ENCODE measurements around the gene CCDC66.

CCDC66 gene

DNA sequence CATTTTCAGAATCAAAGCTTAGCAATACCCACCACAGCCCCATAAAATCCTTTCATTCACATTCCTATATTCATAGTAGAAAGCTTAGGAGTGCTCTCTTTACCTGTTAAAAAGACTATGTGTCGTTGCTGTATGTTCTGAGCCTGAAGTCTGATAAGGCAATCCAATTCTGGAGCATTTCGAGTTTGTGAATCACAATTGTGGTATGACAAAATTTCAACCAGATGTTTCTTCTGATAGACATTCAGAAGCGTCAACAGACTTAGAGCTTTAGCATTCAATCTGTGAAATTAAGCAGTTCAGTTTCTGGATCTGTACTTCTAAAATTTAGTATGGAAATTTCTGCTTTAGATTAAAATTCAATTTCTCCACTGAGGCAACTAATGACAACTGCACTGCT, 67.8 kb downstream of the CCDC66 start:
- DNase-seq: peak; percentile 58

DNA sequence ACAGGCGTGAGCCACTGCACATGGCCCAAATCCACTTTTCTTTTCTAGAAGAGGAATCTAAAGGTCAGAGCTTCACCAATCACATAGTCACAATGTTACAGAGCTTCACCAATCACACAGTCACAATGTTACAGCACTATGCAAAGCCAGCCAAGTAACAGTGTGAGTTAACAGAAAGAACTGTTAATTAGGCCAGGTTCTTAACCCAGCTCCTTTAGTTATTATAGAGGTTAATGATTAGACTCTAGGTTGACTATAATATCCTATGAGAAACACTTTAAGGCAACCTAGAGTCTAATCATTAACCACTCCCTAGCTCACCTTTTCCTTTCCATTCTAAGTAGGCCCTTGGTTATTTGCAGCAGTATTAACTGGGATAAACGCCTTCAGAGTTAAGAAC, 72.1 kb downstream of the CCDC66 start:
- no peak for DNase-seq

DNA sequence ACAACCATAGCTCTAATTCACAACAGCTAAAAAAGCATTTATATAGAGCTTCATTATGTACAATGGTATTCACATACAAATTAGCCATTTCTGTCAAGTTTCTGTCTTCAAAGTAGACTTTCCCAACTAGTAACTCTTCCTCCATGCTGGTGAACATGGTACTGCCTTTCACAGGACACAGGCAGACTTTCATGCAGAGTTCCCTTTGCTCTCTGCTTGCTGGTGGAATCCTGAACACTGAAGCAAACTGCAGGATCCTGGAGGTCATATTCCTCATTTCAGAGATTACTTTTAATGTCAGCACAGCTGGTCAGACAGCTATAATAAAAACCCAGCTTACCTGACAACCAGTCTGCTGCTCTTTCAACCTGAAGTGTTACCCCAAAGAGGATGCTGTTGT, 72.5 kb downstream of the CCDC66 start:
- no peak for DNase-seq

DNA sequence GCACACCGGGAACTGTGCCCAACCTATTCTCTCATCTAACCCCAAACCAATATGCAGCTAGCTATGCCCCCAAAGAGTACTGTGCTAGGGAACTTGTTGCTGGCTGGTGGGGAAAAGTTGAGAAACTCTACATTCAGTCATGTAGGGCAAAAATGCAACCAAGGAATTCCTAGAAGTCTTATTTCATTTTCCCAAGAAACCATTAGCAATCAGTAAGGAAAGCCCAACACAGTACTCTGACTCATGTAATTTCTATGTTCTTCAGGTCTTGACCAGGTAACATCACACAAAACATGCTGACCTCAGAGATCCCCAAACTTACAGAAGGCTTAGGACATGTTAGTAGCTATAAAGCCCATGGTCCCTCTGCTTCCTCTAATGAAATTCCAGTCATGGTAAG, 74.0 kb downstream of the CCDC66 start:
- peak; percentile 26 for DNase-seq

DNA sequence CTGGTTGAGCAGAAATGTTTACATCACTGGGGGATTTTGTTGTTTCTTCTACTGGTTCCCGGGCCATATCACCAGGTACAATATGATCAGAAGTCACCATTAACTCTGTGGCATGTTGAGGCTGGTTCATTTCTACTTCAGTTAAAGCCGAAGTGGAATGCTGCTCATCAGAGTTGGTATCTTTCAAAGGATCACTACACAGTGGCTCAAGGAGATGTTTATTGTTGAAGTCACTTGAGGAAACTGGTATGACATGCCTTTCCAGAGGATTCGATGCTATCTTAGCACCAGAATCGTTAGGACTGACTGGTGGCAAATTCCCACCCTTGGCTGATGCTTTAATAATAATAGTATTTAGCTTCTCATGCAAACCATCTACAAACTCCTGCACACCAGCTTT, 76.2 kb downstream of the CCDC66 start:
- DNase-seq: no peak

DNA sequence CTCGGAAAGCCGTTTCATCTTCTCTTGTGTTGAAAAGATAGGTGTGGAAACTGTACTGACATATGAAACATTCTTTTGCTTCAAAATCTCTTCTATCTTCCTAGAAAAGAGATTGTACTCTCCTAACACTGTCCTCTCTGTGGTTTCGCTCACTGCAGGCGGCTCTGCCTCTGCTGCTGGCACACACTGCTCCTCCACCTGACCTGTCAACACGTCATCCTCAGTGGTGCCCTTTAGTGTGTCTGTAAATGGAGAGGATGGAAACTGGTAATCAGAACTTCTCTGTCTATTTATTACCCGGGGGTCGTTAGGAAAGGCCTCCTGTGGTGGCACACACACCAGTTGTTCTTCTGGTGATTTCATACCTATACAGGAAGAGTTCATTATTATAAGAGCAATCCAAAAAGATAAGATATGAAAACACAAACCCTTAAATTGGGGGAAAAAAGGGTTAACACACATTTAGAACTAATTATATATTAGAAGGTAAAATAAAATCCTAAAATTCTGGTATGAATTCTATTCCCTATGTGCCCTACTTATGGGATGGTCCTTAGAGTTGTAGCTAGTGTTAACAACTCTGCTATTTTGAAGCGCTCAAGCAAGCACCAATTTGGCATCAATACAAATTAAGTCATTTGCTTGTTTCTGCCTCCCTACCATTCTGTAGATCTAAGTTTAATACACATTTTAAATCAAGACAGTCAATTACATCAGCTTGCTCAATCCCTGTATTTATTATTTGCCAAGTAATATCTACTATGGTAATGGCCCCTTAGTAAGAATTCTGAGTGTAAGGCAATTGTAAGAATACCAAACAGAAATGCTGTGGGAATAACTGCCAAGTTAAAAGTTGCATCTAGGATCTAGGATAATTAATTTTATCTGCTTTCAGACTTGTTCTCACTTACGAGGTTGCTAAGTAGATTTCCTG, 76.9 kb downstream of the CCDC66 start:
- DNase-seq: no peak

DNA sequence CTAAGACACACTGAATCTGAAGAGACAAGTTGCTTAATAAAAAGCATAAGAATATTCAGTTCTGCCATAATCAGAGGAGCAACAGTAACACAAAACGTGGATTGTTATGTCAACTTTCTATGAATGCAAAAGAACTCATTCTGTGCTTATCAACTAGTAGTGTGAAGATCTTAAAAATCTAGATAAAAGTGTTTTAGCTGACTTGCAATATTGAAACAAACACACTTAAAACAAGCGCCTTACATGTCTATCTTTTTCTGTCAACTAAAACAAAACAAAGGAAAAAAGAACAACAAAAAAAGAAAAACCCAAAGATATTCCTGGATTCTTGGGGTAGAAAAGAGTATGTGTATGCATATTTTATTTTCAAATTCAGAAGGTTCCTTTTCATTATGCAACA, 88.4 kb downstream of the CCDC66 start:
- no peak for DNase-seq

DNA sequence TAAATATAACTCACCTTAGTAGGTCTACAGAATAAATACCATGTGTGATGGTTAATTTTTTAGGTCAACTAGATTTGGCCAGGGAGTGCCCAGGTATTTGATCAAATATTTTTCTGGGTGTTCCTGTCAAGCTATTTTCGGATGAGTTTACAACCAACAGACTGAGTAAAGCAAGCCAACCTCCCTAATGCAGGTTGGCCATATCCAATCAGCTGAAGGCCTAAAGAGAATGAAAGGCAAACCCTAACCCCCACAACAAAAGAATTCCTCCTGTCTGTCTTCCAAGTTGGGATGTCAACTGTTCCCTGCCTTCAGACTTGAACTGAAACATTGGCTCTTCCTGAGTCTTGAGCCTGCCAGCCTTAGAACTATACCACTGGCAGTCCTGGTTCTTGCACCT, 97.5 kb downstream of the CCDC66 start:
- DNase-seq: no peak

DNA sequence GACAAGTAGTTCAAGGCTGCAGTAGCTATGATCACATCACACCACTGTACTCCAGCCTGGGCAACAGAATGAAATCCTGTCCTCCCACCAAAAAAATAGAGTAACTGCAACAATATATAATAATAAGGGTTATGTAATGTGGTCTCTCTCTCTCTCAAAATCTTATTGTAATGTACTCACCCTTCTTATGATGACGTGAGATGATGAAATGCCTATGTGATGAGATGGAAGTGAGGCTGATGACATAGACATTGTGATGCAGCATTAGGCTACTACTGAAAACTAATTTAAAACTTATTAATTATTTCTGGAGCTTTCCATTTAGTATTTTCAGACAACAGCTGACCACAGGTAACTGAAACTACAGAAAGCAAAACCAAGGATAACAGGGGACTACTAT, 98.7 kb downstream of the CCDC66 start:
- DNase-seq: no peak

DNA sequence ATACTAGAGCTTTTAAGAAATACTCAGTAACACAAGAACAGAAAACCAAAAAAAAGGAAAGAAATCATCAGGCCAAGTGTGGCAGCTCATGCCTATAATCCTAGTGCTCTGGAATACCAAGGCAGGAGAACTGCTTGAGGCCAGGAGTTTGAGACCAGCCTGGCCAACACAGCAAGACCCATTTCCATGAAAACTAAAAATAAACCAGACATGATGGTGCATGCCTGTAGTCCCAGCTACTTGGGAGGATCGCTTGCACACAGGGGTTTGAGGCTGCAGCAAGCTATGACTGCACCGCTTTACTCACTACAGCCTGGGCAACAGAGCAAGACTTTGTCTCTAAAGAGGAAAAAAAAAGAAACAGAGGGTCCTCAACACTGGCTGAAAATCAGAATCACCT, 107.8 kb downstream of the CCDC66 start:
- DNase-seq: no peak

DNA sequence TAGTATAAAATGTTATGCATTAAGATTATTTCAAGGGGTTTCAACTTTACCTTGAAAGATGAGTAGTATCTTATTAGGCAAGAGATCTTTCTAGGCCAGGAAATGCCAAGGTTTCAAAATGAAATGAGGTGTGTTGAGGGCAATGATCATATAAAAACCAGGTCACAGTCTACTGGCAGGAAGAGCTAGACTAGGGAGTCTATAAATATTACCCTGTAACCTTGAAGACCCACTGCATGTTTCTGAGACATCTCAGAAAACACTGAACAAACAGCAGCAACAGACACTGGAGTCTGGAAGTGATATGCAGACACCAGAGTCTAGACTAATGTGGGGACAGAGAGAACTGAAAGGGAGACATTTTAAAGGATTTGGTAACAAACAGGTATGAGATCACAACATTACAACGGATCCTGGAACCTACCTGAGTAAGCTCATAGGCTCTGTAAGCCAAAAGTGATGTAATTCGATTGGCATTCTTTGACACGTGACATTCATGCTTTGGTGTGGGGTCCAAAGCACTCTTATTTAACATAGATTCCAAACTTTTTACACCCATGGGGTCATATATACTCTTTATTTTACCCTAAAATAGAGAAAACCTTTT, 111.1 kb downstream of the CCDC66 start:
- no peak for DNase-seq

All from fibroblast of skin of right quadriceps (primary cell).